Loucy (cell line): ENCODE data around the gene PHGDH.

Source experiments
- H2AFZ ChIP-seq: fragments of 200-600 bp; sonication (generic); 2 replicates; pipeline ENCODE4 v1.6.0; 2016; ENCODE audit warnings: antibody characterized with exemption, mild to moderate bottlenecking, low read length, moderate library complexity
- H3F3A ChIP-seq: fragments of 200-600 bp; 2 replicates; pipeline ENCODE4 v1.6.0; 2016; ENCODE audit warnings: antibody characterized with exemption, low read depth, mild to moderate bottlenecking
- H3K27me3 ChIP-seq: fragments of 200-600 bp; sonication (generic); 2 replicates; pipeline ENCODE4 v1.6.1; 2014; ENCODE audit warnings: low read length, mild to moderate bottlenecking; ENCODE audit not compliant: insufficient read depth, poor library complexity, severe bottlenecking
- H3K36me3 ChIP-seq: fragments of 200-600 bp; sonication (generic); 2 replicates; pipeline ENCODE4 v1.6.1; 2016; ENCODE audit warnings: low read length; ENCODE audit not compliant: insufficient read depth
- H3K4me1 ChIP-seq: fragments of 200-600 bp; sonication (generic); 2 replicates; pipeline ENCODE4 v1.5.1; 2014; ENCODE audit warnings: low read length, mild to moderate bottlenecking; ENCODE audit not compliant: insufficient read depth, poor library complexity, severe bottlenecking
- H3K4me2 ChIP-seq: fragments of 200-600 bp; sonication (generic); 2 replicates; pipeline ENCODE4 v1.6.0; 2014; ENCODE audit warnings: antibody characterized with exemption, low read length, low read depth, mild to moderate bottlenecking; ENCODE audit not compliant: poor library complexity, severe bottlenecking
- H3K4me3 ChIP-seq: fragments of 200-600 bp; sonication (generic); 2 replicates; pipeline ENCODE4 v1.5.1; 2014; ENCODE audit warnings: low read length, mild to moderate bottlenecking, mixed read lengths; ENCODE audit not compliant: poor library complexity, severe bottlenecking
- H3K79me2 ChIP-seq: fragments of 200-600 bp; sonication (generic); 2 replicates; pipeline ENCODE4 v1.6.1; 2014; ENCODE audit warnings: low read length; ENCODE audit not compliant: insufficient read depth
- H3K9ac ChIP-seq: fragments of 200-600 bp; sonication (generic); 2 replicates; pipeline ENCODE4 v1.6.0; 2014; ENCODE audit warnings: mild to moderate bottlenecking, low read depth, low read length, moderate library complexity; ENCODE audit not compliant: poor library complexity, severe bottlenecking
- H3K9me2 ChIP-seq: fragments of 200-600 bp; sonication (generic); replicated peaks from 2 replicates; pipeline ENCODE4 v1.6.1; 2016; ENCODE audit warnings: low read depth, low read length, mixed read lengths
- H3K9me3 ChIP-seq: fragments of 200-600 bp; sonication (generic); 2 replicates; pipeline ENCODE4 v1.6.1; 2014; ENCODE audit warnings: mild to moderate bottlenecking, antibody characterized with exemption, low read length, low read depth; ENCODE audit not compliant: insufficient read depth
- H4K20me1 ChIP-seq: fragments of 200-600 bp; sonication (generic); 2 replicates; pipeline ENCODE4 v1.6.0; 2014; ENCODE audit warnings: antibody characterized with exemption, low read length, mild to moderate bottlenecking; ENCODE audit not compliant: insufficient read depth, poor library complexity, severe bottlenecking
- EZH2phosphoT487 ChIP-seq: fragments of 200-600 bp; IDR thresholded peaks from 2 replicates; pipeline ENCODE4 v1.6.1; 2018; ENCODE audit warnings: antibody characterized with exemption, mild to moderate bottlenecking, moderate library complexity, borderline replicate concordance
- TF ChIP-seq, protein P1 (sequence below): fragments of 200-600 bp; sonication (generic); conservative IDR thresholded peaks from 2 replicates; pipeline ENCODE4 v1.5.1; 2014; ENCODE audit warnings: mild to moderate bottlenecking, antibody characterized with exemption, low read length

The PHGDH gene

GRCh38 chr1:119742202-119742601 is 30.5 kb downstream of the PHGDH start:
- no peak overlapping the region for H3K9ac ChIP-seq
- H2AFZ ChIP-seq = no peak overlapping the region
- H3K9me2 ChIP-seq = no peaks in the 10 kb centered on the region
- H3K79me2 ChIP-seq = no peaks in the 10 kb centered on the region
- no peaks in the 10 kb centered on the region for H3K27me3 ChIP-seq
- TF ChIP-seq, protein P1, sequence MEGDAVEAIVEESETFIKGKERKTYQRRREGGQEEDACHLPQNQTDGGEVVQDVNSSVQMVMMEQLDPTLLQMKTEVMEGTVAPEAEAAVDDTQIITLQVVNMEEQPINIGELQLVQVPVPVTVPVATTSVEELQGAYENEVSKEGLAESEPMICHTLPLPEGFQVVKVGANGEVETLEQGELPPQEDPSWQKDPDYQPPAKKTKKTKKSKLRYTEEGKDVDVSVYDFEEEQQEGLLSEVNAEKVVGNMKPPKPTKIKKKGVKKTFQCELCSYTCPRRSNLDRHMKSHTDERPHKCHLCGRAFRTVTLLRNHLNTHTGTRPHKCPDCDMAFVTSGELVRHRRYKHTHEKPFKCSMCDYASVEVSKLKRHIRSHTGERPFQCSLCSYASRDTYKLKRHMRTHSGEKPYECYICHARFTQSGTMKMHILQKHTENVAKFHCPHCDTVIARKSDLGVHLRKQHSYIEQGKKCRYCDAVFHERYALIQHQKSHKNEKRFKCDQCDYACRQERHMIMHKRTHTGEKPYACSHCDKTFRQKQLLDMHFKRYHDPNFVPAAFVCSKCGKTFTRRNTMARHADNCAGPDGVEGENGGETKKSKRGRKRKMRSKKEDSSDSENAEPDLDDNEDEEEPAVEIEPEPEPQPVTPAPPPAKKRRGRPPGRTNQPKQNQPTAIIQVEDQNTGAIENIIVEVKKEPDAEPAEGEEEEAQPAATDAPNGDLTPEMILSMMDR = no peak
- TF ChIP-seq EZH2phosphoT487 = no peak
- no peaks in the 10 kb centered on the region for H3K4me1 ChIP-seq
- H3F3A ChIP-seq = no peaks in the 10 kb centered on the region
- H3K4me2 ChIP-seq = no peak overlapping the region
- H3K9me3 ChIP-seq = no peaks in the 10 kb centered on the region
- H4K20me1 ChIP-seq = no peaks in the 10 kb centered on the region
- no peak overlapping the region for H3K4me3 ChIP-seq
- H3K36me3 ChIP-seq = peaks cover 77% of the 10 kb centered on the region; the same call in 1 of the 2 replicates

- H3K4me2 ChIP-seq = no peak overlapping the region
- H3K36me3 ChIP-seq = peaks cover 72% of the 10 kb centered on the region; the same call in 1 of the 2 replicates
- no peaks in the 10 kb centered on the region for H3K4me1 ChIP-seq
- TF ChIP-seq, protein P1 = no peak
- no peak for TF ChIP-seq EZH2phosphoT487
- H3F3A ChIP-seq = no peaks in the 10 kb centered on the region
- H3K79me2 ChIP-seq = no peaks in the 10 kb centered on the region
- no peaks in the 10 kb centered on the region for H3K27me3 ChIP-seq
- no peak overlapping the region for H2AFZ ChIP-seq
- H3K4me3 ChIP-seq = no peak overlapping the region
- no peak overlapping the region for H3K9ac ChIP-seq
- no peaks in the 10 kb centered on the region for H4K20me1 ChIP-seq
- H3K9me3 ChIP-seq = no peaks in the 10 kb centered on the region
- no peaks in the 10 kb centered on the region for H3K9me2 ChIP-seq
Measured at GRCh38 chr1:119742677-119743076, 30.9 kb downstream of the PHGDH start.

- H3K4me1 ChIP-seq = no peaks in the 10 kb centered on the region
- H3K9me3 ChIP-seq = no peaks in the 10 kb centered on the region
- H3K27me3 ChIP-seq = no peaks in the 10 kb centered on the region
- H3K9me2 ChIP-seq = no peaks in the 10 kb centered on the region
- no peak overlapping the region for H3K4me3 ChIP-seq
- no peaks in the 10 kb centered on the region for H3F3A ChIP-seq
- TF ChIP-seq, protein P1 = no peak
- no peak for TF ChIP-seq EZH2phosphoT487
- H3K9ac ChIP-seq = no peak overlapping the region
- H3K4me2 ChIP-seq = no peak overlapping the region
- H2AFZ ChIP-seq = no peak overlapping the region
- H4K20me1 ChIP-seq = no peaks in the 10 kb centered on the region
- peaks cover 66% of the 10 kb centered on the region; the same call in 1 of the 2 replicates for H3K36me3 ChIP-seq
- no peaks in the 10 kb centered on the region for H3K79me2 ChIP-seq
Measured at GRCh38 chr1:119743308-119743707, 31.6 kb downstream of the PHGDH start.
